GM12878 (cell line): ENCODE results near the gene LIN7C. TPM values are rescaled to one million over a fixed set of nuclear protein-coding genes. Genes with fewer than 3 reads are reported as not detected.

Experiments
- ATAC-seq: fragments of 200-7000 bp; cut with Tn5 transposase; 3 replicates; pipeline ENCODE4 v1.9.1; 2020; ENCODE audit warnings: mild to moderate bottlenecking, moderate library complexity
- BruUV-seq: library from RNA; stranded (reverse); fragments of 400-500 nt; replicated peaks from 2 replicates; lab custom pipeline; 2021; lab: Mats Ljungman, UMichigan
- CTCF ChIA-PET: fragments of 300-600 bp; sonication (Branson Sonifier 250); formaldehyde crosslinking; extraction: SDS; loops from one replicate; lab custom pipeline; 2021; ENCODE audit warnings: inconsistent platforms; lab: Yijun Ruan, JAX
- POLR2A ChIA-PET: fragments of 350-600 bp; formaldehyde crosslinking; extraction: SDS; loops from one replicate; lab custom pipeline; 2021; ENCODE audit warnings: inconsistent platforms; lab: Charles Lee
- RAD21 ChIA-PET: fragments of 300-600 bp; sonication (Branson Sonifier 250); formaldehyde crosslinking; loops from one replicate; lab custom pipeline; 2023; ENCODE audit warnings: antibody characterized with exemption; ENCODE audit not compliant: unreplicated experiment; lab: Charles Lee
- SMC1A ChIA-PET: fragments of 300-600 bp; sonication (Branson Sonifier 250); formaldehyde crosslinking; loops from one replicate; lab custom pipeline; 2023; ENCODE audit not compliant: unreplicated experiment, uncharacterized antibody; lab: Charles Lee
- DNase-seq: peaks from one replicate; pipeline ENCODE4 v3.0.0-alpha.2; 2011; ENCODE audit warnings: low read depth, low spot score
- FAIRE-seq: peaks from 3 replicates; lab custom pipeline; 2011; peaks lifted over from hg19 to GRCh38; lab: Jason Lieb, UNC
- H2AFZ ChIP-seq: 2 replicates; pipeline ENCODE4 v1.6.0; 2011; ENCODE audit warnings: low read depth, low read length, control low read depth; ENCODE audit not compliant: control insufficient read depth
- H3K27ac ChIP-seq: 2 replicates; pipeline ENCODE4 v1.5.1; 2011; ENCODE audit warnings: control low read depth; ENCODE audit not compliant: control insufficient read depth, insufficient read depth
- H3K27me3 ChIP-seq, 2 experiments: replicated peaks in 1 of 2; 2 replicates each; pipeline versions ENCODE4 v1.6.0 to v1.6.1; 2011; ENCODE audit warnings: low read length in 1 of 2; ENCODE audit not compliant: control insufficient read depth in 2 of 2, insufficient read depth in 2 of 2
- H3K36me3 ChIP-seq, 2 experiments: 2 replicates each; pipeline ENCODE4 v1.5.1; 2011; ENCODE audit warnings: low read length in 1 of 2; ENCODE audit not compliant: control insufficient read depth in 2 of 2, insufficient read depth in 2 of 2
- H3K4me1 ChIP-seq: 2 replicates; pipeline ENCODE4 v1.6.1; 2011; ENCODE audit warnings: mild to moderate bottlenecking, low read length, moderate library complexity, mixed read lengths; ENCODE audit not compliant: control insufficient read depth, insufficient read depth
- H3K4me2 ChIP-seq: 2 replicates; pipeline ENCODE4 v1.6.0; 2011; ENCODE audit warnings: control low read depth; ENCODE audit not compliant: control insufficient read depth, insufficient read depth
- H3K4me3 ChIP-seq: fragments of 200-600 bp; sonication (generic); 2 replicates; pipeline ENCODE4 v1.5.1; 2016
- H3K79me2 ChIP-seq: 2 replicates; pipeline ENCODE4 v1.6.0; 2011; ENCODE audit warnings: low read length; ENCODE audit not compliant: control insufficient read depth, insufficient read depth
- H3K9ac ChIP-seq: 2 replicates; pipeline ENCODE4 v1.8.0; 2011; ENCODE audit warnings: low read length, control low read depth, mixed read lengths; ENCODE audit not compliant: control insufficient read depth, insufficient read depth
- H3K9me3 ChIP-seq: replicated peaks from 3 replicates; pipeline ENCODE4 v1.5.1; 2011; ENCODE audit warnings: mild to moderate bottlenecking, low read length; ENCODE audit not compliant: control insufficient read depth, insufficient read depth
- H4K20me1 ChIP-seq: 2 replicates; pipeline ENCODE4 v1.6.0; 2011; ENCODE audit not compliant: control insufficient read depth, insufficient read depth
- BHLHE40 ChIP-seq, 2 experiments: fragments of 450-650 bp in 1 of 2; IDR thresholded peaks; 2 replicates each; pipeline ENCODE4 v1.6.1; 2011 to 2017; ENCODE audit warnings: low read depth in 2 of 2, borderline replicate concordance in 1 of 2, improper control_type of control experiment in 1 of 2, low read length in 1 of 2, mild to moderate bottlenecking in 1 of 2
- EED ChIP-seq: sonication (generic); IDR thresholded peaks from 2 replicates; pipeline ENCODE4 v1.6.1; 2016; ENCODE audit warnings: antibody characterized with exemption, low read depth
- FOS ChIP-seq: IDR thresholded peaks from 3 replicates; pipeline ENCODE4 v1.6.1; 2011; ENCODE audit warnings: borderline replicate concordance; ENCODE audit not compliant: insufficient read length; ENCODE audit errors: extremely low read depth
- LARP7 ChIP-seq: fragments of 450-650 bp; IDR thresholded peaks from 2 replicates; pipeline ENCODE4 v1.6.1; 2017; ENCODE audit warnings: mild to moderate bottlenecking
- SP1 ChIP-seq: IDR thresholded peaks from one replicate; pipeline ENCODE4 v1.6.1; 2011; ENCODE audit warnings: low read depth, low read length
- SUPT20H ChIP-seq: IDR thresholded peaks from 2 replicates; pipeline ENCODE4 v1.6.1; 2011; ENCODE audit warnings: low read depth, mild to moderate bottlenecking, low read length, moderate library complexity, borderline replicate concordance; ENCODE audit not compliant: control insufficient read depth
- WRNIP1 ChIP-seq: IDR thresholded peaks from 2 replicates; pipeline ENCODE4 v1.6.1; 2011; ENCODE audit warnings: low read depth, low read length, improper control_type of control experiment, borderline replicate concordance
- ZBED1 ChIP-seq: IDR thresholded peaks from 2 replicates; pipeline ENCODE4 v1.6.1; 2016; ENCODE audit warnings: borderline replicate concordance
- ZBTB33 ChIP-seq: fragments of 450-650 bp; IDR thresholded peaks from 2 replicates; pipeline ENCODE4 v1.6.1; 2017; ENCODE audit warnings: mild to moderate bottlenecking
- ZNF274 ChIP-seq: IDR thresholded peaks from one replicate; pipeline ENCODE4 v1.8.0; 2011; ENCODE audit not compliant: insufficient read length, insufficient read depth
- WGBS: methylation state at CpG from one replicate; pipeline ENCODE4 v1.1.6; 2016; ENCODE audit warnings: low lambda C conversion rate; ENCODE audit not compliant: insufficient replicate concordance, insufficient coverage; ENCODE audit errors: missing lambda C conversion rate; 5-methylcytosine and 5-hydroxymethylcytosine counted together
- in situ Hi-C: fragments of 300-500 bp; cut with MboI; formaldehyde crosslinking; loops from 9 replicates; pipeline ENCODE4 v1.14.3; 2018; ENCODE audit warnings: mixed read lengths
- intact Hi-C: fragments of 100-400 bp; cut with micrococcal nuclease; formaldehyde crosslinking; loops from one replicate; pipeline ENCODE4 v1.14.2; 2022; ENCODE audit not compliant: unreplicated experiment
- polyA plus RNA-seq, 11 experiments: library from polyadenylated mRNA; depleted of rRNA in 4 of 11; unstranded in 6 of 11; stranded (reverse) in 5 of 11; fragments of >200 nt; fragmentation: Nextera tagmentation in 4 of 11; fragmentation: Illumina TruSeq in 1 of 11; extraction: Ambion mirVana in 4 of 11; extraction: Trizol in 1 of 11; gene quantifications; 1 replicate in 1 of 11; 2 replicates in 10 of 11; pipeline versions ENCODE4 v1.2.1 to v1.2.3, GENCODE V29; 2011 to 2016; ENCODE audit warnings: inconsistent platforms in 2 of 11, missing spikeins in 2 of 11, low read depth in 1 of 11
- total RNA-seq, 4 experiments: library from RNA; depleted of rRNA in 3 of 4; stranded (reverse); fragments of >200 nt in 3 of 4; fragmentation: Illumina TruSeq in 1 of 4; extraction: Trizol in 1 of 4; gene quantifications; 2 replicates each; pipeline versions ENCODE4 v1.2.1 to v1.2.3, GENCODE V29; 2013 to 2021
- TF ChIP-seq, protein P1 (sequence below): fragments of 450-650 bp; IDR thresholded peaks from 2 replicates; pipeline ENCODE4 v1.6.1; 2017; ENCODE audit warnings: low read depth, mild to moderate bottlenecking, moderate library complexity
- TF ChIP-seq, protein P2 (sequence below): fragments of 150-350 bp; IDR thresholded peaks from 2 replicates; pipeline ENCODE4 v1.6.1; 2014; ENCODE audit warnings: mild to moderate bottlenecking, low read depth, low read length

LIN7C gene
- total and polyA plus RNA-seq, 10 of the 15 experiments (the other 5 are each of a cell fraction or from before 2014, with no cell fraction given) = 6.0 to 23.7 (median 15.1) TPM

DNA sequence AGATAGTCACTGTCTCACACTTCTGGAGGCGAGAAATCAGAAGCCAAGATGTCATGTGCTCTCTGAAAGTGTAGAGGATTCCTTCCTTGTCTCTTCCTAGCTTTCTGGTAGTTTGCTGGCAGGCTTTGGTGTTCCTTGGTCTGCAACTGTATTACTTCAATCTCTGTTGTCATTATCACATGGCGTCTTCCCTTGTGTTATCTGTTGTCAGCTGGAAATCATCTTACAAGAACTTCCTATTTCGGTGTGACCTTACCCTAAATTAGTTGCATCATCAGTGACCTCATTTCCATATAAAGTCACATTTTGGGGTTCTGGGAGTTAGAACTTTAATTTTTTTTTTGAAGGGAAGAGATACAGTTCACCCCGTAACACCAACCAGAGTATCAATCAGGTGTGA, 3.3 kb upstream of the LIN7C start:
- no peaks in the 10 kb centered on the region for H4K20me1 ChIP-seq
- no peak overlapping the region for H3K4me2 ChIP-seq
- no peak overlapping the region for H3K9ac ChIP-seq
- in situ Hi-C loops (no loop called here), intact Hi-C loops (loop anchor here (10.0 kb wide), 1 partner anchor 1825 kb away; no protein-coding TSS in a partner anchor)
- H3K4me3 ChIP-seq = no peak overlapping the region
- POLR2A ChIA-PET = no interaction called here
- SMC1A ChIA-PET = interaction anchor here (2.2 kb wide), 1 partner anchor 13 kb away, joined by 5 read pairs; no protein-coding TSS in a partner anchor
- H3K27me3 ChIP-seq = no peaks in the 10 kb centered on the region; a peak in 1 of 4 replicates
- ATAC-seq (no peak), FAIRE-seq (no peak), DNase-seq (no peak)
- RAD21 ChIA-PET = no interaction called here
- H3K4me1 ChIP-seq = peaks cover 4% of the 10 kb centered on the region; the same call in 1 of the 2 replicates
- TF ChIP-seq, protein P1, sequence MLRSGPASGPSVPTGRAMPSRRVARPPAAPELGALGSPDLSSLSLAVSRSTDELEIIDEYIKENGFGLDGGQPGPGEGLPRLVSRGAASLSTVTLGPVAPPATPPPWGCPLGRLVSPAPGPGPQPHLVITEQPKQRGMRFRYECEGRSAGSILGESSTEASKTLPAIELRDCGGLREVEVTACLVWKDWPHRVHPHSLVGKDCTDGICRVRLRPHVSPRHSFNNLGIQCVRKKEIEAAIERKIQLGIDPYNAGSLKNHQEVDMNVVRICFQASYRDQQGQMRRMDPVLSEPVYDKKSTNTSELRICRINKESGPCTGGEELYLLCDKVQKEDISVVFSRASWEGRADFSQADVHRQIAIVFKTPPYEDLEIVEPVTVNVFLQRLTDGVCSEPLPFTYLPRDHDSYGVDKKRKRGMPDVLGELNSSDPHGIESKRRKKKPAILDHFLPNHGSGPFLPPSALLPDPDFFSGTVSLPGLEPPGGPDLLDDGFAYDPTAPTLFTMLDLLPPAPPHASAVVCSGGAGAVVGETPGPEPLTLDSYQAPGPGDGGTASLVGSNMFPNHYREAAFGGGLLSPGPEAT = no peak
- TF ChIP-seq ZBED1 (no peak), ZNF274 (no peak), ZBTB33 (no peak), WRNIP1 (no peak), SUPT20H (no peak), EED (no peak), LARP7 (no peak), BHLHE40 (IDR thresholded peaks at IDR 0.05; ENCODE audit: borderline replicate concordance in 1 of 2, low read depth in 2 of 2, low read length in 1 of 2) (no peak), SP1 (no peak), FOS (no peak)
- TF ChIP-seq, protein P2, sequence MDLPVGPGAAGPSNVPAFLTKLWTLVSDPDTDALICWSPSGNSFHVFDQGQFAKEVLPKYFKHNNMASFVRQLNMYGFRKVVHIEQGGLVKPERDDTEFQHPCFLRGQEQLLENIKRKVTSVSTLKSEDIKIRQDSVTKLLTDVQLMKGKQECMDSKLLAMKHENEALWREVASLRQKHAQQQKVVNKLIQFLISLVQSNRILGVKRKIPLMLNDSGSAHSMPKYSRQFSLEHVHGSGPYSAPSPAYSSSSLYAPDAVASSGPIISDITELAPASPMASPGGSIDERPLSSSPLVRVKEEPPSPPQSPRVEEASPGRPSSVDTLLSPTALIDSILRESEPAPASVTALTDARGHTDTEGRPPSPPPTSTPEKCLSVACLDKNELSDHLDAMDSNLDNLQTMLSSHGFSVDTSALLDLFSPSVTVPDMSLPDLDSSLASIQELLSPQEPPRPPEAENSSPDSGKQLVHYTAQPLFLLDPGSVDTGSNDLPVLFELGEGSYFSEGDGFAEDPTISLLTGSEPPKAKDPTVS = no peak
- BruUV-seq = no TSS peak
- no peaks in the 10 kb centered on the region for H3K9me3 ChIP-seq
- CTCF ChIA-PET = interaction anchor here (2.1 to 2.3 kb wide), 2 partner anchors 12 to 24 kb away, joined by 5 to 27 read pairs; no protein-coding TSS in a partner anchor
- 84% methylated on average over 4 of the region's 4 CpGs for WGBS
- peaks cover 25% of the 10 kb centered on the region for H3K79me2 ChIP-seq
- no peaks in the 10 kb centered on the region for H3K36me3 ChIP-seq
- no peak overlapping the region for H3K27ac ChIP-seq
- H2AFZ ChIP-seq = no peak overlapping the region
